GM08714 (cell line): Measurements from ENCODE around the gene IRGQ.

Experiments used
- H3K4me3 ChIP-seq: fragments of 200-500 bp; sonication (Bioruptor generic); 2 replicates; pipeline ENCODE4 v1.5.1; 2014; ENCODE audit warnings: mild to moderate bottlenecking, low read length, inconsistent platforms
- ZNF274 ChIP-seq: IDR thresholded peaks from 2 replicates; pipeline ENCODE4 v1.6.1; 2012; ENCODE audit warnings: mild to moderate bottlenecking, low read depth, low read length

IRGQ gene

GRCh38 chr19:43534816-43535761 lies 60.8 kb downstream of the IRGQ start:
- TF ChIP-seq ZNF274: no peak
- no peak overlapping the region for H3K4me3 ChIP-seq
